ENCODE measurements around the gene MACF1. TPM values are rescaled to one million over a fixed set of nuclear protein-coding genes. Genes with fewer than 3 reads are reported as not detected.

Gene MACF1
- total RNA-seq, 4 donors from 2014 or later, result 421 to 942 (median 545) TPM

DNA sequence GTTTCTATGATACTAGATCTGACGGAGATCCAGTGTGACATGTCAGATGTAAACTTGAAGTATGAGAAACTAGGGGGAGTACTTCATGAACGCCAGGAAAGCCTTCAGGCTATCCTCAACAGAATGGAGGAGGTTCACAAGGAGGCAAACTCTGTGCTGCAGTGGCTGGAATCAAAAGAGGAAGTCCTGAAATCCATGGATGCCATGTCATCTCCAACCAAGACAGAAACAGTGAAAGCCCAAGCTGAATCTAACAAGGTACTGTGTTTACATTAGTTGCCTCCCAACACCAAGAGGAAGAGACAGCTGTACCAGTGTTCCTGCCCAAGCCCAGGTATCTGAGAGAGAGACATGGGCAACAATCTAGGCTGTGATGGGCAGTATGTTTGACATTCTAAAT is 174.7 kb downstream of the MACF1 start:
- Histone ChIP-seq H3K27ac (no peak overlapping the region), H3K4me1 (peaks cover 6% of the 10 kb centered on the region), H3K9me3 (no peaks in the 10 kb centered on the region), H3K4me3 (no peak overlapping the region), H3K27me3 (no peaks in the 10 kb centered on the region), H3K36me3 (peaks cover 91% of the 10 kb centered on the region)
- DNase-seq (ENCODE audit: low spot score in 2 of 2), result no peak
- TF ChIP-seq CTCF (IDR thresholded peaks at IDR 0.05) (no peak), POLR2AphosphoS5 (IDR thresholded peaks at IDR 0.05) (no peak), EP300 (IDR thresholded peaks at IDR 0.05) (no peak), POLR2A (IDR thresholded peaks at IDR 0.05) (no peak)
- 49% methylated on average over 2 of the region's 2 CpGs for WGBS

GRCh38 chr1:39380036-39380435 is 175.5 kb downstream of the MACF1 start:
- Histone ChIP-seq H3K4me3 (no peak overlapping the region), H3K9me3 (no peaks in the 10 kb centered on the region), H3K27me3 (no peaks in the 10 kb centered on the region), H3K27ac (no peak overlapping the region), H3K4me1 (peaks cover 6% of the 10 kb centered on the region), H3K36me3 (peaks cover 94% of the 10 kb centered on the region)
- TF ChIP-seq EP300 (IDR thresholded peaks at IDR 0.05) (no peak), POLR2AphosphoS5 (IDR thresholded peaks at IDR 0.05) (no peak), POLR2A (IDR thresholded peaks at IDR 0.05) (no peak), CTCF (IDR thresholded peaks at IDR 0.05) (no peak)
- no peak for DNase-seq (ENCODE audit: low spot score in 2 of 2)

DNA sequence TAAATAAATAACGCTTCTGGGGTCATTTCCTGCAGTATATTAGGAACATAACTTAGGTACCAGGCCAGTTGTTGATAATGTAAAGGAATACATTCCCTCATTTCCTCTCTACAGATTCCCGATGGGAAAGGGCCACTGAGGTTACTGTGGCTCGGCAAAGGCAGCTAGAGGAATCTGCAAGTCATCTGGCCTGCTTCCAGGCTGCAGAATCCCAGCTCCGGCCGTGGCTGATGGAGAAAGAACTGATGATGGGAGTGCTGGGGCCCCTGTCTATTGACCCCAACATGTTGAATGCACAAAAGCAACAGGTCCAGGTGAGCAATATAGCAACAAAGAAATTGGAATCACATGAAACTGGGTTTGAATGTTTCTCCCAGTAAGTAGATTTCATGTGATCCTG is 177.3 kb downstream of the MACF1 start:
- H3K36me3 ChIP-seq, result peaks cover 95% of the 10 kb centered on the region

DNA sequence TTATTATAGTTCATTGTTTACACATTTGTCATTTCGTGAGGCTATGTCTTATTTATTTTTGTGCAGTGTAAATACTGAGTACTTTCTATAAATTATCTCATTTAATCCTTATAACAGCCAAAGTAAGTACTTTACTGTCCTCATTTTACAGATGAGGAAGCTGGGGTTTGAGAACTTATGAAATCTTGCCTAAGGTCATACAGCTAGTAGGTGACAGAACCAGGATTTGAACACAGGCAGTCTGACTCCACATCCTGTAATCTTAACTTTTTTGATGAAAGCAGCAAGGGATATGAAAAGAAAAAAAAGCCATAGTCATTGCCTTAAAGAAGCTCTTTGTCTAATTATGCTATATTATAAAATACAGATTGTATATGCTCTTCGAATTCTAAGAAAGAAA is 179.8 kb downstream of the MACF1 start:
- no peaks in the 10 kb centered on the region for H3K4me1 ChIP-seq
- peaks cover 100% of the 10 kb centered on the region for H3K36me3 ChIP-seq
- 87% methylated on average over 2 of the region's 2 CpGs for WGBS
- no peak for DNase-seq (ENCODE audit: low spot score in 2 of 2)
- H3K27me3 ChIP-seq, result no peaks in the 10 kb centered on the region
- H3K4me3 ChIP-seq, result no peak overlapping the region
- H3K27ac ChIP-seq, result no peak overlapping the region
- no peaks in the 10 kb centered on the region for H3K9me3 ChIP-seq
- TF ChIP-seq EP300 (IDR thresholded peaks at IDR 0.05), result no peak
- TF ChIP-seq POLR2AphosphoS5 (IDR thresholded peaks at IDR 0.05), result no peak
- TF ChIP-seq CTCF (IDR thresholded peaks at IDR 0.05), result no peak
- TF ChIP-seq POLR2A (IDR thresholded peaks at IDR 0.05), result no peak

More for the DNA sequence above, 177.3 kb downstream of the MACF1 start:
- DNase-seq (ENCODE audit: low spot score in 2 of 2), result no peak
- no peak for TF ChIP-seq EP300 (IDR thresholded peaks at IDR 0.05)
- no peak for TF ChIP-seq POLR2A (IDR thresholded peaks at IDR 0.05)
- no peak for TF ChIP-seq POLR2AphosphoS5 (IDR thresholded peaks at IDR 0.05)
- no peak for TF ChIP-seq CTCF (IDR thresholded peaks at IDR 0.05)
- no peaks in the 10 kb centered on the region for H3K27me3 ChIP-seq
- H3K4me1 ChIP-seq, result peaks cover 6% of the 10 kb centered on the region
- H3K9me3 ChIP-seq, result no peaks in the 10 kb centered on the region
- no peak overlapping the region for H3K4me3 ChIP-seq
- 77% methylated on average over 5 of the region's 5 CpGs for WGBS
- H3K27ac ChIP-seq, result no peak overlapping the region

GRCh38 chr1:39385067-39385988 is 180.8 kb downstream of the MACF1 start:
- Histone ChIP-seq H3K36me3 (peaks cover 100% of the 10 kb centered on the region), H3K27ac (no peak overlapping the region), H3K9me3 (no peaks in the 10 kb centered on the region), H3K4me1 (no peaks in the 10 kb centered on the region), H3K4me3 (no peak overlapping the region), H3K27me3 (no peaks in the 10 kb centered on the region)
- TF ChIP-seq POLR2AphosphoS5 (IDR thresholded peaks at IDR 0.05), result no peak
- TF ChIP-seq POLR2A (IDR thresholded peaks at IDR 0.05), result no peak
- no peak for TF ChIP-seq CTCF (IDR thresholded peaks at IDR 0.05)
- TF ChIP-seq EP300 (IDR thresholded peaks at IDR 0.05), result no peak
- no peak for DNase-seq (ENCODE audit: low spot score in 2 of 2)
- WGBS, result 85% methylated on average over 16 of the region's 16 CpGs
